Stomach (tissue), 4 donors: ENCODE measurements around the gene KRT38.

ENCODE experiments used
- EP300 ChIP-seq: sonication (generic); formaldehyde crosslinking; IDR thresholded peaks from one replicate; pipeline ENCODE4 v1.6.1; 2017; ENCODE audit warnings: antibody characterized with exemption
- POLR2A ChIP-seq, 4 donors: fragments of 450-650 bp; IDR thresholded peaks; one replicate each; pipeline ENCODE4 v1.6.1; 2016; ENCODE audit warnings: antibody characterized with exemption in 4 of 4, control low read depth in 2 of 4, mild to moderate bottlenecking in 1 of 4, moderate library complexity in 1 of 4
- TF ChIP-seq, protein P1 (sequence below), 7 experiments: fragments of 450-650 bp in 4 of 7; fragments of 200-600 bp in 3 of 7; sonication (generic) in 3 of 7; IDR thresholded peaks; one replicate each; pipeline ENCODE4 v1.5.1; 2016 to 2019; ENCODE audit warnings: antibody characterized with exemption in 7 of 7, control low read depth in 2 of 7, mild to moderate bottlenecking in 1 of 7

GRCh38 chr17:41413353-41413957, 27.3 kb downstream of the KRT38 start:
- no peak for TF ChIP-seq EP300
- TF ChIP-seq, protein P1, sequence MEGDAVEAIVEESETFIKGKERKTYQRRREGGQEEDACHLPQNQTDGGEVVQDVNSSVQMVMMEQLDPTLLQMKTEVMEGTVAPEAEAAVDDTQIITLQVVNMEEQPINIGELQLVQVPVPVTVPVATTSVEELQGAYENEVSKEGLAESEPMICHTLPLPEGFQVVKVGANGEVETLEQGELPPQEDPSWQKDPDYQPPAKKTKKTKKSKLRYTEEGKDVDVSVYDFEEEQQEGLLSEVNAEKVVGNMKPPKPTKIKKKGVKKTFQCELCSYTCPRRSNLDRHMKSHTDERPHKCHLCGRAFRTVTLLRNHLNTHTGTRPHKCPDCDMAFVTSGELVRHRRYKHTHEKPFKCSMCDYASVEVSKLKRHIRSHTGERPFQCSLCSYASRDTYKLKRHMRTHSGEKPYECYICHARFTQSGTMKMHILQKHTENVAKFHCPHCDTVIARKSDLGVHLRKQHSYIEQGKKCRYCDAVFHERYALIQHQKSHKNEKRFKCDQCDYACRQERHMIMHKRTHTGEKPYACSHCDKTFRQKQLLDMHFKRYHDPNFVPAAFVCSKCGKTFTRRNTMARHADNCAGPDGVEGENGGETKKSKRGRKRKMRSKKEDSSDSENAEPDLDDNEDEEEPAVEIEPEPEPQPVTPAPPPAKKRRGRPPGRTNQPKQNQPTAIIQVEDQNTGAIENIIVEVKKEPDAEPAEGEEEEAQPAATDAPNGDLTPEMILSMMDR (IDR thresholded peaks at IDR 0.05) = no peak
- no peak for TF ChIP-seq POLR2A (IDR thresholded peaks at IDR 0.05)
